KOPT-K1 (cell line): ENCODE results near the gene TBC1D2B.
A peak's percentile ranks its signal among the peaks of the same experiment; 100 is the strongest.

Experiments used
- H3K27ac ChIP-seq: fragments of 200-600 bp; sonication (generic); 2 replicates; pipeline ENCODE4 v1.5.1; 2016; ENCODE audit warnings: antibody characterized with exemption, mild to moderate bottlenecking, low read depth, low read length; ENCODE audit not compliant: poor library complexity, severe bottlenecking
- H3K36me3 ChIP-seq: fragments of 200-600 bp; sonication (generic); 2 replicates; pipeline ENCODE4 v1.5.1; 2017; ENCODE audit warnings: antibody characterized with exemption, mild to moderate bottlenecking, low read length, moderate library complexity; ENCODE audit not compliant: insufficient read depth
- H3K9me3 ChIP-seq: fragments of 200-600 bp; sonication (generic); 2 replicates; pipeline ENCODE4 v1.5.1; 2017; ENCODE audit warnings: antibody characterized with exemption, low read length, mild to moderate bottlenecking; ENCODE audit not compliant: insufficient read depth, poor library complexity, severe bottlenecking

Gene TBC1D2B

GRCh38 chr15:78083687-78084448 is 6.4 kb upstream of the TBC1D2B start:
- peak overlapping the region; percentile 72 for H3K27ac ChIP-seq

GRCh38 chr15:78083186-78083585 is 5.7 kb upstream of the TBC1D2B start:
- Histone ChIP-seq H3K27ac (peak overlapping the region; percentile 72), H3K9me3 (no peaks in the 10 kb centered on the region), H3K36me3 (no peaks in the 10 kb centered on the region)

More at GRCh38 chr15:78083687-78084448, 6.4 kb upstream of the TBC1D2B start:
- Histone ChIP-seq H3K9me3 (no peaks in the 10 kb centered on the region), H3K36me3 (no peaks in the 10 kb centered on the region)

GRCh38 chr15:78082743-78083110 is 5.2 kb upstream of the TBC1D2B start:
- H3K36me3 ChIP-seq = no peaks in the 10 kb centered on the region
- no peaks in the 10 kb centered on the region for H3K9me3 ChIP-seq
- H3K27ac ChIP-seq = no peak overlapping the region

- Histone ChIP-seq H3K9me3 (no peaks in the 10 kb centered on the region), H3K36me3 (no peaks in the 10 kb centered on the region), H3K27ac (no peak overlapping the region)
Measured at GRCh38 chr15:78082106-78082742, 4.7 kb upstream of the TBC1D2B start.

- Histone ChIP-seq H3K9me3 (no peaks in the 10 kb centered on the region), H3K36me3 (peaks cover 6% of the 10 kb centered on the region; the same call in 1 of the 2 replicates), H3K27ac (no peak overlapping the region)
Measured at GRCh38 chr15:78080088-78080460, 2.6 kb upstream of the TBC1D2B start.

GRCh38 chr15:78079298-78080087 is 2.0 kb upstream of the TBC1D2B start:
- Histone ChIP-seq H3K36me3 (peaks cover 11% of the 10 kb centered on the region), H3K9me3 (no peaks in the 10 kb centered on the region), H3K27ac (no peak overlapping the region)

GRCh38 chr15:78077871-78078210 is 330 bp upstream of the TBC1D2B start:
- peaks cover 13% of the 10 kb centered on the region for H3K36me3 ChIP-seq
- no peaks in the 10 kb centered on the region for H3K9me3 ChIP-seq
- peak overlapping the region; percentile 75 for H3K27ac ChIP-seq

- Histone ChIP-seq H3K36me3 (peaks cover 27% of the 10 kb centered on the region), H3K9me3 (no peaks in the 10 kb centered on the region), H3K27ac (peak overlapping the region; percentile 75)
Measured at GRCh38 chr15:78076231-78077052, 1.1 kb downstream of the TBC1D2B start.

- H3K27ac ChIP-seq = peak overlapping the region; percentile 75
- H3K9me3 ChIP-seq = no peaks in the 10 kb centered on the region
- H3K36me3 ChIP-seq = peaks cover 29% of the 10 kb centered on the region
Measured at GRCh38 chr15:78075490-78076230, 1.9 kb downstream of the TBC1D2B start.

GRCh38 chr15:78073046-78073787 is 4.3 kb downstream of the TBC1D2B start:
- Histone ChIP-seq H3K27ac (no peak overlapping the region), H3K36me3 (peaks cover 29% of the 10 kb centered on the region), H3K9me3 (no peaks in the 10 kb centered on the region)

- Histone ChIP-seq H3K27ac (no peak overlapping the region), H3K9me3 (no peaks in the 10 kb centered on the region), H3K36me3 (peaks cover 29% of the 10 kb centered on the region)
Measured at GRCh38 chr15:78072080-78072892, 5.2 kb downstream of the TBC1D2B start.

- H3K36me3 ChIP-seq = peaks cover 29% of the 10 kb centered on the region
- H3K9me3 ChIP-seq = no peaks in the 10 kb centered on the region
- no peak overlapping the region for H3K27ac ChIP-seq
Measured at GRCh38 chr15:78071383-78071782, 6.1 kb downstream of the TBC1D2B start.

- Histone ChIP-seq H3K36me3 (peaks cover 23% of the 10 kb centered on the region; the same call in 1 of the 2 replicates), H3K27ac (peak overlapping the region; percentile 81), H3K9me3 (no peaks in the 10 kb centered on the region)
Measured at GRCh38 chr15:78070049-78070700, 7.3 kb downstream of the TBC1D2B start.
